ENCODE results near the gene SCN8A. TPM values are rescaled to one million over a fixed set of nuclear protein-coding genes. Genes with fewer than 3 reads are reported as not detected.
"Not testable (repeated sequence)": the region's sequence is repeated elsewhere in the genome, so short reads cannot be mapped to it uniquely, and the experiment has no call there.

Gene SCN8A
- total and polyA plus RNA-seq, 12 donors, result 0.01 to 1.6 (median 0.35) TPM; not detected in 1

- Histone ChIP-seq H3K36me3 (no peaks in the 10 kb centered on the region), H3K9me3 (peaks cover 0 to 24% (median 8%) of the 10 kb centered on the region in 11 donors), H3K27me3 (peaks cover 0 to 5% (median 0%) of the 10 kb centered on the region in 7 donors), H3K4me1 (no peaks in the 10 kb centered on the region), H3K4me3 (no peak overlapping the region), H3K27ac (no peak overlapping the region)
- DNase-seq, result no peak
- 71 to 83% methylated on average over 1 of the region's 1 CpG for WGBS, 2 donors
- intact Hi-C loops (cut with DNase I), result no loop called here
- ATAC-seq, result no peak
- no peak for TF ChIP-seq CTCF (IDR thresholded peaks at IDR 0.05)
Observed at GRCh38 chr12:51636986-51637385, 46.0 kb downstream of the SCN8A start.

GRCh38 chr12:51639361-51639760 is 48.3 kb downstream of the SCN8A start:
- DNase-seq (no peak), ATAC-seq (no peak)
- H3K27ac ChIP-seq, result no peak overlapping the region
- H3K4me3 ChIP-seq, result no peak overlapping the region
- peaks cover 0 to 24% (median 8%) of the 10 kb centered on the region in 11 donors for H3K9me3 ChIP-seq
- intact Hi-C loops (cut with DNase I), result no loop called here
- H3K27me3 ChIP-seq, result peaks cover 0 to 5% (median 0%) of the 10 kb centered on the region in 7 donors
- TF ChIP-seq CTCF (IDR thresholded peaks at IDR 0.05), result no peak
- no peaks in the 10 kb centered on the region for H3K4me1 ChIP-seq
- no peaks in the 10 kb centered on the region for H3K36me3 ChIP-seq
- 94 to 96% methylated on average over 5 of the region's 5 CpGs for WGBS, 2 donors

- ATAC-seq (no peak), DNase-seq (no peak)
- Histone ChIP-seq H3K27ac (no peak overlapping the region), H3K4me1 (no peaks in the 10 kb centered on the region), H3K36me3 (no peaks in the 10 kb centered on the region), H3K27me3 (peaks cover 0 to 5% (median 0%) of the 10 kb centered on the region in 7 donors), H3K4me3 (no peak overlapping the region), H3K9me3 (peaks cover 0 to 17% (median 8%) of the 10 kb centered on the region in 11 donors)
- no peak for TF ChIP-seq CTCF (IDR thresholded peaks at IDR 0.05)
- intact Hi-C loops (cut with DNase I), result no loop called here
Observed at GRCh38 chr12:51642286-51642685, 51.3 kb downstream of the SCN8A start.

- ATAC-seq, result no peak
- intact Hi-C loops (cut with DNase I), result no loop called here
- Histone ChIP-seq H3K4me3 (no peak overlapping the region), H3K36me3 (no peaks in the 10 kb centered on the region), H3K27me3 (peaks cover 0 to 5% (median 0%) of the 10 kb centered on the region in 7 donors), H3K4me1 (no peaks in the 10 kb centered on the region), H3K9me3 (peaks cover 0 to 3% (median 0%) of the 10 kb centered on the region in 11 donors), H3K27ac (no peak overlapping the region)
- no peak for TF ChIP-seq CTCF (IDR thresholded peaks at IDR 0.05)
- no peak for DNase-seq
- 74 to 76% methylated on average over 1 of the region's 1 CpG for WGBS, 2 donors
Observed at GRCh38 chr12:51643951-51644350, 52.9 kb downstream of the SCN8A start.

GRCh38 chr12:51644691-51645090 is 53.7 kb downstream of the SCN8A start:
- H3K4me1 ChIP-seq; H3K27ac ChIP-seq; H3K36me3 ChIP-seq; H3K27me3 ChIP-seq; DNase-seq; ATAC-seq; intact Hi-C loops (cut with DNase I); H3K4me3 ChIP-seq: not testable (repeated sequence)
- WGBS, 2 donors, result 95 to 96% methylated on average over 4 to 21 of the region's 23 CpGs
- peaks cover 0 to 10% (median 0%) of the 10 kb centered on the region in 11 donors for H3K9me3 ChIP-seq

Data from heart right ventricle (tissue), 16 donors.